Endothelial cell of umbilical vein (primary cell): ENCODE data around the gene ERVW-1. TPM values are rescaled to one million over a fixed set of nuclear protein-coding genes. Genes with fewer than 3 reads are reported as not detected.

Experiments
- BruUV-seq: library from RNA; stranded (reverse); fragments of 400-500 nt; replicated peaks from 2 replicates; lab custom pipeline; 2021; lab: Mats Ljungman, UMichigan
- CTCF ChIA-PET: fragments of 300-600, 350-600 bp; sonication (Branson Sonifier 250); formaldehyde crosslinking; loops from one replicate; lab custom pipeline; 2021; ENCODE audit warnings: antibody characterized with exemption, inconsistent platforms; lab: Charles Lee
- POLR2A ChIA-PET: fragments of 300-600, 350-600 bp; sonication (Branson Sonifier 250); formaldehyde crosslinking; loops from one replicate; lab custom pipeline; 2021; ENCODE audit warnings: antibody characterized with exemption, inconsistent platforms; lab: Charles Lee
- DNase-seq: peaks from one replicate; pipeline ENCODE4 v3.0.0-alpha.2; 2011; ENCODE audit warnings: low read depth, low spot score
- FAIRE-seq: peaks from 2 replicates; lab custom pipeline; 2011; peaks lifted over from hg19 to GRCh38; lab: Jason Lieb, UNC
- H2AFZ ChIP-seq: 2 replicates; pipeline ENCODE4 v1.6.0; 2012; ENCODE audit warnings: low read depth, low read length, control low read depth, inconsistent platforms
- H3K27ac ChIP-seq: 2 replicates; pipeline ENCODE4 v1.5.1; 2011; ENCODE audit warnings: low read depth, mild to moderate bottlenecking, control low read depth, low read length, moderate library complexity; ENCODE audit not compliant: insufficient read depth
- H3K27me3 ChIP-seq, 2 experiments: 2 replicates each; pipeline versions ENCODE4 v1.6.0 to v1.6.1; 2011; ENCODE audit warnings: low read length in 2 of 2, mixed read lengths in 1 of 2; ENCODE audit not compliant: control insufficient read depth in 2 of 2, insufficient read depth in 2 of 2
- H3K36me3 ChIP-seq, 2 experiments: 2 replicates in 1 of 2; 3 replicates in 1 of 2; pipeline ENCODE4 v1.5.1; 2011; ENCODE audit warnings: low read length in 2 of 2, mild to moderate bottlenecking in 1 of 2, moderate library complexity in 1 of 2; ENCODE audit not compliant: control insufficient read depth in 2 of 2, insufficient read depth in 2 of 2; ENCODE audit errors: extremely low read depth in 1 of 2
- H3K4me1 ChIP-seq: 3 replicates; pipeline ENCODE4 v1.5.1; 2011; ENCODE audit warnings: mild to moderate bottlenecking, low read length; ENCODE audit not compliant: control insufficient read depth, insufficient read depth; ENCODE audit errors: extremely low read depth
- H3K4me2 ChIP-seq: 2 replicates; pipeline ENCODE4 v1.6.1; 2011; ENCODE audit warnings: low read length, control low read depth, mixed read lengths; ENCODE audit not compliant: insufficient read depth
- H3K4me3 ChIP-seq, 3 experiments: fragments of 200-600 bp in 1 of 3; sonication (generic), shearing (Covaris generic) in 1 of 3; replicated peaks in 1 of 3; 2 replicates each; pipeline ENCODE4 v1.5.1; 2011 to 2016; ENCODE audit warnings: control low read depth in 3 of 3, low read length in 3 of 3, mild to moderate bottlenecking in 2 of 3, inconsistent platforms in 1 of 3, low read depth in 1 of 3, moderate library complexity in 1 of 3; ENCODE audit not compliant: insufficient read depth in 1 of 3
- H3K79me2 ChIP-seq: 2 replicates; pipeline ENCODE4 v1.6.0; 2012; ENCODE audit warnings: low read length, inconsistent platforms; ENCODE audit not compliant: control insufficient read depth, insufficient read depth
- H3K9ac ChIP-seq: replicated peaks from 2 replicates; pipeline ENCODE3; 2011; ENCODE audit warnings: low read length, control low read depth; ENCODE audit not compliant: insufficient read depth; ENCODE audit errors: extremely low read depth
- H3K9me1 ChIP-seq: replicated peaks from 3 replicates; pipeline ENCODE4 v1.6.0; 2011; ENCODE audit warnings: mild to moderate bottlenecking, low read length; ENCODE audit not compliant: control insufficient read depth, insufficient read depth; ENCODE audit errors: extremely low read depth
- H3K9me3 ChIP-seq: replicated peaks from 2 replicates; pipeline ENCODE4 v1.5.1; 2012; ENCODE audit warnings: low read length, inconsistent platforms; ENCODE audit not compliant: control insufficient read depth, insufficient read depth
- H4K20me1 ChIP-seq: replicated peaks from 2 replicates; pipeline ENCODE3; 2011; ENCODE audit warnings: mild to moderate bottlenecking, low read length; ENCODE audit not compliant: control insufficient read depth, insufficient read depth; ENCODE audit errors: extremely low read depth
- CTCF ChIP-seq, 2 donors: IDR thresholded peaks; 1 replicate in 1 of 2; 2 replicates in 1 of 2; pipeline ENCODE4 v1.5.1; 2011; ENCODE audit warnings: low read length in 2 of 2, mild to moderate bottlenecking in 2 of 2, moderate library complexity in 2 of 2, control low read depth in 1 of 2, inconsistent platforms in 1 of 2, low read depth in 1 of 2; ENCODE audit not compliant: insufficient read depth in 1 of 2; ENCODE audit errors: extremely low read depth in 1 of 2
- EZH2 ChIP-seq: IDR thresholded peaks from 2 replicates; pipeline ENCODE4 v1.6.1; 2012; ENCODE audit warnings: borderline replicate concordance, low read depth, mild to moderate bottlenecking, moderate library complexity, low read length, inconsistent platforms; ENCODE audit not compliant: severe bottlenecking
- FOS ChIP-seq: IDR thresholded peaks from 2 replicates; pipeline ENCODE4 v1.6.1; 2011; ENCODE audit warnings: mild to moderate bottlenecking, low read length, moderate library complexity, borderline replicate concordance; ENCODE audit not compliant: insufficient read depth
- GATA2 ChIP-seq: IDR thresholded peaks from 2 replicates; pipeline ENCODE4 v1.7.0; 2011; ENCODE audit warnings: low read depth, mild to moderate bottlenecking, moderate library complexity, mixed read lengths, low read length; ENCODE audit not compliant: insufficient read length, insufficient read depth
- JUN ChIP-seq: IDR thresholded peaks from 2 replicates; pipeline ENCODE4 v1.6.1; 2011; ENCODE audit warnings: borderline replicate concordance, low read depth; ENCODE audit not compliant: insufficient read length, insufficient read depth
- MAX ChIP-seq: IDR thresholded peaks from 2 replicates; pipeline ENCODE4 v1.6.1; 2011; ENCODE audit not compliant: insufficient read depth, insufficient read length
- MYC ChIP-seq: IDR thresholded peaks from one replicate; pipeline ENCODE4 v1.6.1; 2011; ENCODE audit warnings: mild to moderate bottlenecking, low read depth, low read length
- POLR2A ChIP-seq: IDR thresholded peaks from 2 replicates; pipeline ENCODE4 v1.6.1; 2012; ENCODE audit warnings: low read depth, mild to moderate bottlenecking, control low read depth, low read length
- POLR2AphosphoS5 ChIP-seq: IDR thresholded peaks from 2 replicates; pipeline ENCODE4 v1.6.1; 2012; ENCODE audit warnings: low read depth, mild to moderate bottlenecking, control low read depth, low read length, moderate library complexity; ENCODE audit not compliant: insufficient read depth
- dilution Hi-C: fragments of 300-500 bp; cut with MboI; formaldehyde crosslinking; loops from one replicate; pipeline ENCODE4 v1.15.0; 2019; ENCODE audit warnings: low sequenced_read_pairs; ENCODE audit not compliant: extremely low pct_ligation_motif_present
- intact Hi-C: fragments of 100-400 bp; cut with micrococcal nuclease; formaldehyde crosslinking; loops from one replicate; pipeline ENCODE4 v1.10.0; 2022
- polyA plus RNA-seq, 4 experiments: library from polyadenylated mRNA; depleted of rRNA in 3 of 4; stranded (reverse) in 3 of 4; unstranded in 1 of 4; fragments of >200 nt; gene quantifications; 2 replicates each; pipeline versions ENCODE4 v1.2.1 to v1.2.3, GENCODE V29; 2011 to 2012; ENCODE audit warnings: missing spikeins in 1 of 4
- total RNA-seq: library from RNA; stranded (reverse); gene quantifications from 2 replicates; pipeline ENCODE4 v1.2.3, GENCODE V29; 2021

Gene ERVW-1
- total and polyA plus RNA-seq, 2 donors (not counting 3 experiments of a cell fraction or from before 2014, with no cell fraction given), result not detected

GRCh38 chr7:92456236-92456635, 21.5 kb downstream of the ERVW-1 start:
- no peak for DNase-seq
- Histone ChIP-seq H3K36me3 (peaks cover 5 to 13% of the 10 kb centered on the region in 2 experiments), H3K27ac (no peak overlapping the region), H3K79me2 (no peaks in the 10 kb centered on the region), H3K9me3 (no peaks in the 10 kb centered on the region), H3K4me2 (no peak overlapping the region), H3K4me1 (peaks cover 3% of the 10 kb centered on the region), H4K20me1 (no peaks in the 10 kb centered on the region), H3K9ac (no peak overlapping the region), H3K4me3 (no peak overlapping the region), H3K9me1 (no peaks in the 10 kb centered on the region), H2AFZ (no peak overlapping the region), H3K27me3 (no peaks in the 10 kb centered on the region)
- no peak for FAIRE-seq
- ChIA-PET POLR2A (no interaction called here), CTCF (interaction anchor here (1.6 kb wide), 1 partner anchor 32 kb away, joined by 3 read pairs; no protein-coding TSS in a partner anchor)
- dilution Hi-C loops (no loop called here), intact Hi-C loops (no loop called here)
- no peak for TF ChIP-seq MYC
- no peak for TF ChIP-seq CTCF (IDR thresholded peaks at IDR 0.05; ENCODE audit: extremely low read depth in 1 of 2, insufficient read depth in 1 of 2, low read depth in 1 of 2, low read length in 2 of 2)
- TF ChIP-seq FOS, result no peak
- no peak for TF ChIP-seq EZH2
- no peak for TF ChIP-seq JUN
- TF ChIP-seq POLR2AphosphoS5, result no peak
- no peak for TF ChIP-seq POLR2A
- TF ChIP-seq MAX, result no peak
- no peak for TF ChIP-seq GATA2
- BruUV-seq, result no TSS peak
